Liver (tissue), 9 donors: ENCODE data around the gene MIPEP. TPM values are rescaled to one million over a fixed set of nuclear protein-coding genes. Genes with fewer than 3 reads are reported as not detected.

Experiments
- DNase-seq: peaks from one replicate; pipeline ENCODE4 v3.0.0-alpha.2; 2017; ENCODE audit warnings: low spot score
- H3K27ac ChIP-seq, 2 donors: one replicate each; pipeline ENCODE4 v1.7.0; 2013; ENCODE audit warnings: inconsistent platforms in 2 of 2, low read length in 2 of 2, control low read depth in 1 of 2, low read depth in 1 of 2, mild to moderate bottlenecking in 1 of 2
- H3K27me3 ChIP-seq, 4 donors: one replicate each; pipeline versions ENCODE4 v1.6.1 to v1.7.0; 2013; ENCODE audit warnings: low read length in 3 of 4, inconsistent platforms in 1 of 4, mild to moderate bottlenecking in 1 of 4, moderate library complexity in 1 of 4; ENCODE audit not compliant: control insufficient read depth in 4 of 4, insufficient read depth in 4 of 4
- H3K36me3 ChIP-seq, 4 donors: one replicate each; pipeline versions ENCODE4 v1.6.1 to v1.7.0; 2013; ENCODE audit warnings: low read length in 3 of 4, mild to moderate bottlenecking in 3 of 4, low read depth in 1 of 4, moderate library complexity in 1 of 4; ENCODE audit not compliant: control insufficient read depth in 4 of 4, insufficient read depth in 3 of 4
- H3K4me1 ChIP-seq, 4 donors: one replicate each; pipeline versions ENCODE4 v1.6.1 to v1.7.0; 2013; ENCODE audit warnings: low read length in 3 of 4, mild to moderate bottlenecking in 3 of 4, moderate library complexity in 1 of 4; ENCODE audit not compliant: control insufficient read depth in 4 of 4, insufficient read depth in 4 of 4
- H3K4me3 ChIP-seq, 3 donors: one replicate each; pipeline versions ENCODE4 v1.6.1 to v1.7.0; 2013; ENCODE audit warnings: low read length in 3 of 3, control low read depth in 1 of 3, low read depth in 1 of 3, mild to moderate bottlenecking in 1 of 3
- H3K9ac ChIP-seq, 2 donors: one replicate each; pipeline ENCODE4 v1.7.0; 2013; ENCODE audit warnings: low read length in 2 of 2, mild to moderate bottlenecking in 2 of 2, moderate library complexity in 2 of 2, control low read depth in 1 of 2, low read depth in 1 of 2
- H3K9me3 ChIP-seq, 4 donors: one replicate each; pipeline versions ENCODE4 v1.6.1 to v1.7.0; 2013; ENCODE audit warnings: low read length in 3 of 4; ENCODE audit not compliant: control insufficient read depth in 4 of 4
- ATF3 ChIP-seq: IDR thresholded peaks from 2 replicates; pipeline ENCODE4 v1.6.1; 2016; ENCODE audit warnings: antibody characterized with exemption
- CTCF ChIP-seq: fragments of 150-350 bp; IDR thresholded peaks from 2 replicates; pipeline ENCODE4 v1.5.1; 2017; ENCODE audit warnings: improper control_type of control experiment, low read depth, low read length; ENCODE audit not compliant: missing input control
- EGR1 ChIP-seq, 2 donors: IDR thresholded peaks; 2 replicates each; pipeline ENCODE4 v1.6.1; 2016 to 2018; ENCODE audit warnings: antibody characterized with exemption in 2 of 2, low read depth in 2 of 2
- FOXA1 ChIP-seq: IDR thresholded peaks from 2 replicates; pipeline ENCODE4 v1.6.1; 2016; ENCODE audit warnings: antibody characterized with exemption
- FOXA2 ChIP-seq: IDR thresholded peaks from 2 replicates; pipeline ENCODE4 v1.6.1; 2016; ENCODE audit warnings: antibody characterized with exemption
- HNF4A ChIP-seq, 2 donors: conservative IDR thresholded peaks; 2 replicates each; pipeline ENCODE4 v1.6.1; 2016; ENCODE audit warnings: antibody characterized with exemption in 2 of 2, mild to moderate bottlenecking in 2 of 2
- HNF4G ChIP-seq: IDR thresholded peaks from 2 replicates; pipeline ENCODE4 v1.6.1; 2016; ENCODE audit warnings: antibody characterized with exemption
- JUND ChIP-seq, 2 donors: IDR thresholded peaks; 2 replicates each; pipeline ENCODE4 v1.6.1; 2016; ENCODE audit warnings: antibody characterized with exemption in 2 of 2
- MAX ChIP-seq: IDR thresholded peaks from 2 replicates; pipeline ENCODE4 v1.6.1; 2016; ENCODE audit warnings: antibody characterized with exemption
- RAD21 ChIP-seq, 2 donors: IDR thresholded peaks; 2 replicates each; pipeline ENCODE4 v1.6.1; 2016; ENCODE audit warnings: antibody characterized with exemption in 2 of 2, mild to moderate bottlenecking in 2 of 2
- REST ChIP-seq: IDR thresholded peaks from 2 replicates; pipeline ENCODE4 v1.6.1; 2016; ENCODE audit warnings: antibody characterized with exemption, mild to moderate bottlenecking
- RXRA ChIP-seq, 2 donors: IDR thresholded peaks; 2 replicates each; pipeline ENCODE4 v1.6.1; 2017 to 2018; ENCODE audit warnings: antibody characterized with exemption in 2 of 2, mild to moderate bottlenecking in 1 of 2
- SP1 ChIP-seq: IDR thresholded peaks from 2 replicates; pipeline ENCODE4 v1.6.1; 2018; ENCODE audit warnings: antibody characterized with exemption, mild to moderate bottlenecking
- TAF1 ChIP-seq: conservative IDR thresholded peaks from 2 replicates; pipeline ENCODE4 v1.6.1; 2016; ENCODE audit warnings: antibody characterized with exemption, mild to moderate bottlenecking
- YY1 ChIP-seq: IDR thresholded peaks from 2 replicates; pipeline ENCODE4 v1.6.1; 2016; ENCODE audit warnings: antibody characterized with exemption, mild to moderate bottlenecking
- ZBTB33 ChIP-seq: IDR thresholded peaks from 2 replicates; pipeline ENCODE4 v1.6.1; 2016; ENCODE audit warnings: antibody characterized with exemption
- WGBS: extraction: QIAGEN DNeasy Blood & Tissue Kit; methylation state at CpG from one replicate; pipeline ENCODE4 v1.1.7; 2013; 5-methylcytosine and 5-hydroxymethylcytosine counted together
- polyA plus RNA-seq, 2 donors: library from polyadenylated mRNA; stranded (reverse) in 1 of 2; unstranded in 1 of 2; fragments of 200-250 nt in 1 of 2; fragments of >200 nt in 1 of 2; fragmentation: Nextera tagmentation in 1 of 2; extraction: Ambion mirVana in 1 of 2; gene quantifications; one replicate each; pipeline versions ENCODE4 v1.2.1 to v1.2.3, GENCODE V29; 2013 to 2015
- total RNA-seq, 2 donors: library from RNA; depleted of rRNA; stranded (reverse); fragments of >200 nt; gene quantifications; one replicate each; pipeline ENCODE4 v1.2.3, GENCODE V29; 2014
- donor health status: healthy.
- donor health status: healthy.
- donor health status: healthy.
- donor health status: healthy.
- donor health status: healthy.

Gene MIPEP
- total and polyA plus RNA-seq, 4 donors, result 7.4 to 11.7 (median 10.2) TPM

- TF ChIP-seq ZBTB33 (no peak), REST (no peak), FOXA2 (no peak), HNF4G (no peak), MAX (no peak), RXRA (IDR thresholded peaks at IDR 0.05) (no peak), HNF4A (conservative IDR thresholded peaks at IDR 0.05) (no peak), CTCF (no peak), ATF3 (no peak), RAD21 (IDR thresholded peaks at IDR 0.05) (no peak), YY1 (no peak), JUND (IDR thresholded peaks at IDR 0.05) (no peak), EGR1 (IDR thresholded peaks at IDR 0.05; ENCODE audit: low read depth in 2 of 2) (no peak), SP1 (no peak), TAF1 (no peak), FOXA1 (no peak)
- Histone ChIP-seq H3K27me3 (peaks cover 0 to 4% (median 0%) of the 10 kb centered on the region in 4 donors), H3K9ac (no peak overlapping the region), H3K27ac (no peak overlapping the region), H3K9me3 (no peaks in the 10 kb centered on the region), H3K4me3 (no peak overlapping the region), H3K4me1 (no peaks in the 10 kb centered on the region), H3K36me3 (no peaks in the 10 kb centered on the region)
- DNase-seq, result no peak
- whole genome bisulfite sequencing, result 73% methylated on average over 1 of the region's 1 CpG
These were observed 23.3 kb upstream of the MIPEP start for GRCh38 chr13:23912469-23912868.

- no peak overlapping the region for H3K9ac ChIP-seq
These were observed 20.4 kb upstream of the MIPEP start for GRCh38 chr13:23909606-23910005.

More at GRCh38 chr13:23909606-23910005, 20.4 kb upstream of the MIPEP start:
- Histone ChIP-seq H3K36me3 (no peaks in the 10 kb centered on the region), H3K4me1 (no peaks in the 10 kb centered on the region), H3K27ac (no peak overlapping the region), H3K4me3 (no peak overlapping the region), H3K27me3 (peaks cover 0 to under 1% (median 0%) of the 10 kb centered on the region in 4 donors), H3K9me3 (no peaks in the 10 kb centered on the region)
- DNase-seq, result no peak
- TF ChIP-seq FOXA1 (no peak), HNF4A (conservative IDR thresholded peaks at IDR 0.05) (peak; percentile 57 to 75), EGR1 (IDR thresholded peaks at IDR 0.05; ENCODE audit: low read depth in 2 of 2) (no peak)
